GM21515 (cell line): ENCODE measurements around the gene KIAA0930.

ENCODE experiments used
- ATAC-seq: cut with Tn5 transposase; IDR thresholded peaks from one replicate; pipeline ENCODE4 v1.9.1; 2021; ENCODE audit not compliant: unreplicated experiment

Gene KIAA0930

GRCh38 chr22:45154383-45154782 lies 86.3 kb downstream of the KIAA0930 start:
- no peak for ATAC-seq

- ATAC-seq = no peak
Observed at GRCh38 chr22:45151503-45151902, 89.2 kb downstream of the KIAA0930 start.

- no peak for ATAC-seq
Observed at GRCh38 chr22:45150139-45150538, 90.6 kb downstream of the KIAA0930 start.

- ATAC-seq = no peak
Observed at GRCh38 chr22:45149671-45150070, 91.0 kb downstream of the KIAA0930 start.

- no peak for ATAC-seq
Observed at GRCh38 chr22:45144916-45145315, 95.8 kb downstream of the KIAA0930 start.

GRCh38 chr22:45142376-45142775 lies 98.3 kb downstream of the KIAA0930 start:
- no peak for ATAC-seq
